ENCODE measurements around the gene PRKCE.

The PRKCE gene

DNA sequence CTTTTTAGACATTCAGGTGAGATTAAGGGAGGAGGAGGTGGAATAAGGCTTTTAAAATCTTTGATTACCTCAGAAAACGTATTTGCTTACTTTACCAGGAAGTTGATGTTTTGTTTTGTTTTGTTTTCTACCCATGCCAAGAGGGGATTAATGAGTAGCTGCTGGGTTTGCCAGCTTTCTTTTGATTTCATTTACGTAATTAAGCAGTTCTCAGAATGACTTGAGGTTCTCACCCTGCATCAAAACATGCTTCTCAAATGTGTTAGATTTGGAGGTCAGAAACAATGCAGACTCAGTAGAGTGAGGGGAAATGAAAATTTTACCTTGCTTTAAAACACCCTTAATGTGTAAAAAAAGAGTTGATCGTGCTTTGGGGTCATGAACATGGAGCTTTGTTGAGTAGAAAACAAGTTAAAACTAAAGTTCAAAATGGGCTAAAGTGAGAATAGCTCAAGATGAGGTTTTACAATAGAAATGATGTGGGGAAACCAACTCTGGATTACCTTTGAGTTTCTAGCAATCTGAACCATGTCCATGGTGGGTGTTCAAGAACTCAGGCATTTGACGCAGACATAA lies 428.6 kb downstream of the PRKCE start:
- DNase-seq (ENCODE audit: low spot score), result no peak

DNA sequence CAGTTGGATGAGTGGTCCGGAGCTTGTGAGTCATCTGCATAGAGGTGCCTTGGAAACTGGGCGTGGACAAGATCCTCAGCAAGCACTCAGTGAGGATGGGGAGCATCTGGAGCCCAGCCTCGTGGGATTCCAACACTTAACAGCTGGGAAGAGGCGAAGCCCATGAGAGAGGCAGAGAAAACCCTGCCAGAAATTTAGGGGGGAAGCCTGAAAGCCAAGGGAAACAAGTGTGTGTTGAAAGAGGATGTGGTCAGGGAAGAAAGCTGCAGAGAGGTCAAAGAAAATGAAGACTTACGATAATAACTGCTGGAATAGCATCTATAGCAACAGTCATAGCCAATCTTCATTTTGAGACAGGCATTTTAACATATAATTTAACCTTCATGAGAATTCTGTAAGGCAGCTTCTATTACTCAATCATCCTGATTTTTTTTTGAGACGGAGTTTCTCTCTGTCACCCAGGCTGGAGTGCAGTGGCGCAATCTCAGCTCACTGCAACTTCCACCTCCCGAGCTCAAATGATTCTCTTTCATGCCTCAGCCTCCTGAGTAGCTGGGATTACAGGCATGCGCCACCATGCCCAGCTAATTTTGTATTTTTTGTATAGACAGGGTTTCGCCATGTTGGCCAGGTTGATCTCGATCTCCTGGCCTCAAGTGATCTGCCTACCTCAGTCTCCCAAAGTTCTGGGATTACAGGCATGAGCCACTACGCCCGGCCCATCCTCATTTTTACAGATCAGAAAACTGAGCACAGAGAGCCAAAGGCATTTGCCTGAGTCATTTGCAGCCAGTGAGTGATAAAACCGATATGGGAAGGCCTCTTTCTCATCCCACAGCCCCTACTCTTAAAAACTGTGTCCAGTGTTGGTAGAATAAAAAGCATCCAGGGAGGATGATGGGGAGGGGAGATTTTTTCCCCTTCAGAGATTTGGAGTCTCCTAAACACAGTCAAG lies 431.3 kb downstream of the PRKCE start:
- DNase-seq (ENCODE audit: low spot score), result no peak

DNA sequence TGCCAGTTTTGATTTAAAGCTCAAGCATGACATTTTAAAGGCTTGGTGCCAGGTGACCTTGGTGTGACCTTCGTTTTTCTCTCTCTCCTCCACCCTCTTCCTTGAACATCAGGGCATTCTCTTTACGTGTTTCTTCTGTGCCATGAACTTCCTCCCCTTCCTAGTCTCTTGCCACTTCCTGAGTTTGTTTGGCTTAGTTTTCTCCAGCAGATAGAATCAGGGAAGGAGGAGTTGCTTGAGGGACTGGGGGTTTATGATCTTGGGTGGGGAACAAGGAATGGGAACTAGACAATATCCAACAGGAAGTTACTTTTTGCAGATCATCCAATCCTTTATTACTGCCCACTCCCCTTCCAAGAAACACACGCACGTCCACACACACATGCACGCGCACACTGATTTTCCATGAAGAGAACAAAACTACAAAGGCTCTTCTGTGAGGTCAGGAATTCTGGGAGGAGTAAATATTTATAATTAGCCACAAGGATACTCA lies 435.1 kb downstream of the PRKCE start:
- DNase-seq (ENCODE audit: low spot score), result no peak

DNA sequence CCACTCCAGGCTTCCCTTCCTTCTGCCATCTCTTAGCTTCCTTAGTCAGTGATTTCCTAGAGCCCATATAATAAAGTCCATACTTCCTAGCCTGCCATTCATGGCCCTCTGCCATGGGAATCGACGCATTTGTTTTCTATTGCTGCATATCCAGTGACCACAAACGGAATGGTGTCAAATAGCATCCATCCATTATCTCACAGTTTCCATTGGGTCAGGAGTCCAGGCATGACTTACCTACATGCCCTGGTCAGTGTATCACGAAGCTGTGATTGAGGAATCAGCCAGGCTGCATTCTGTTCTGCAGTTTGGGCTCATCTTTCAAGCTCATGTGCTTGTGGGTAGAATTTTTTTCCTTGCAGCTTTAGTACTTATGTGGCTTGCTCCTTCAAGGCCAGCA lies 436.0 kb downstream of the PRKCE start:
- DNase-seq (ENCODE audit: low spot score), result no peak

DNA sequence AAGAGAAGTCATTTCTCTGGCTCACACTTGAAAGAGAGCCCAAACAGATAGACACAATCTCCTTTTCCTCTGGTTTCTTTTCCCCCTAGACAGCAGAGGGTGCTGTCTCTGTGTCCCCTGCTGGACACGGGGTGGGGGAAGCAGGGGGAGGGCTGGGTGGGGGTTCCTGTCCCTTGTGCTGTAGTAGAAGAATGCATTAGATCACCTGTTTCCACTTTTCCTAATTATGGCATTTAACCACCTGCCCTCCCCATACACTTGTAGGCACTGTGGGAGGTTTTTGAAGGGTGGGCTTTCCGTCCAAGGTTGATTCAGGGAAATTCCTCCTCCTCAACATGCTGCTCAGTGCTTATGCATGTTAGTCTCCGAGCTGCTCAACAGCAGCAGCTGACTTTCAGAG lies 439.5 kb downstream of the PRKCE start:
- DNase-seq (ENCODE audit: low spot score), result no peak

DNA sequence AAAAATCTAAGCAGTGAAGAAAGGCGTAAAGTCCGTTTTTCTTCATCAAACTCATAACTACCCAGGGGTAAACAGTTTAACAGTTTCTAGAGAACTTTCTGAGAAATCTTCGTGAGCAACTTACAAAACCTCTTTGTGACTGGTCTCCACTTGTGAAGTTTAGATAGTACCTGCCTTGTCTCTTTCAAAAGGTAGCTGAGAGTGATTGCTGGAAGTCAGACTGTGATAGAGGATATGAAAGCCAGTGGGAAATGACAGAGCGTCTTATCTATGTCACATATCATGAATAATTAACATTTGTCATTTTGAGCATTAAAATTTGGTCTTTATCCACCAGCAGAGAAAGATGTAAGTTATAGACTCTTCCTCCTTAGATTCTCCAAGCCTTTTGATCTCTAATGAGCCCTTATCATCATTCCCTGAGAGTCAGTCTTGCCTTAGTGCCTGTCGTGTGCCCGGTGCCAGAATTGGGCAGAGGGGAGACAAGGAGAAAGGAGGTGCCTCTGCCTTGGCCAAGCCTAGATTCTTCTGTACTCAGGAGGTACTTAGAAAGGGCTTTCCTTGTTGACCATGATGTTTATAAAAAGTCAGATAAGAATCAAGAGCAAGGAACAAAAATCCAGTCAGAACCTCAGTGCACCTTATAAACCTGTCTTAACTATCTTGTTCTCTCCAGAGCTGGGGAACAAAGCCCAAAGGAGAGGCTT lies 440.6 kb downstream of the PRKCE start:
- no peak for DNase-seq (ENCODE audit: low spot score)

DNA sequence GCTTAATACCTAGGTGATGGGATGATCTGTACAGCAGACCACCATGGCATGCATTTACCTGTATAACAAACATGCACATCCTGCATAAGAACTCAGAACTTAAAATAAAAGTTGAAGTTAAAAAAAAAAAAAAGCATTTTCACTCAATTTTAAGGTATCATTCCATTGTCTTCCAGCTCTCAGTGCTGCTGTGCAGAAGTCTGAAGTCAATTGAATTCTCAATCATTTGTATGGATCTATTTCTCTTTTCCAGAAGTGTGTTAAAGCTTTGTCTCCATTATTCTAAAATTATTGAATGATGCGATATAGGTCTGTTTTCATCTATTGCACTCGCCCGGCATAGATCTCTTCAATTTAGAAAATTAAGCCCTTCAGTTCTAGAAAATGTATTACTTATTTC lies 443.2 kb downstream of the PRKCE start:
- DNase-seq (ENCODE audit: low spot score), result no peak

DNA sequence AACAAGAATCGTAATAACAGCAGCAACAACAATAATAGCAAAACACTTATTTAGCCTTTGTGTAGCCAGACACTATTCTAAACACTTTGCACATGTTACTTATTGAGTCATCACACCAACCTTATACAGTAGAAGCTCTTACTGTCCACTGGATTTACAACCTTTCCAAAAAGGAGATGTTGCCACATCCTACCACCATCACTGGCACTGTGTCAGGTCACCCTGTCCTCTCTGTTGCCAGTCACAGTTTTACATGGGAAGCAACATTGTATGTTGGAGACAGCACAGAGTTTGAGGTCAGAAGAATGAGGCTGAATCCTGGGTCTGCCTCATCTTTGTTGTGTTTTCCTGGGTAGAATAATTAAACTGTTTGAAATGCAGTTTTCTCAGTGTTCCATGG lies 444.4 kb downstream of the PRKCE start:
- DNase-seq (ENCODE audit: low spot score), result no peak

DNA sequence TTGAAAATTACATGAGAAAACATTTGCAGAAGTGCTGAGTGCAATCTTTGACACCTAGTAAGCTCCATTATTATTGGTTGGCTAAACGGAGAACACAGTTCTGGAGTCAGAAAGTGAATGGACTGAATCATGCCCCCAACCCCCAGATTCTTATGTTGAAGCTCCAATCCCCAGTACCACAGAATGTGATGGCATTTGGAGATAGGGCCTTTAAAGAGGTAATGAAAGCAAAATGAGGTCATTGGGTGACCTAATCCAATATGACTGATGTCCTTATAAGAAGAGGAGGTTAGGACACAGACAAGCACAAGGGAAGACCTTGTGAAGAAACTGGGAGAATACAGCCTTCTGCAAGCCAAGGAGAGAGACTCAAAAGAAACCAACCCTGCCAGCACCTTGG lies 444.8 kb downstream of the PRKCE start:
- no peak for DNase-seq (ENCODE audit: low spot score)

DNA sequence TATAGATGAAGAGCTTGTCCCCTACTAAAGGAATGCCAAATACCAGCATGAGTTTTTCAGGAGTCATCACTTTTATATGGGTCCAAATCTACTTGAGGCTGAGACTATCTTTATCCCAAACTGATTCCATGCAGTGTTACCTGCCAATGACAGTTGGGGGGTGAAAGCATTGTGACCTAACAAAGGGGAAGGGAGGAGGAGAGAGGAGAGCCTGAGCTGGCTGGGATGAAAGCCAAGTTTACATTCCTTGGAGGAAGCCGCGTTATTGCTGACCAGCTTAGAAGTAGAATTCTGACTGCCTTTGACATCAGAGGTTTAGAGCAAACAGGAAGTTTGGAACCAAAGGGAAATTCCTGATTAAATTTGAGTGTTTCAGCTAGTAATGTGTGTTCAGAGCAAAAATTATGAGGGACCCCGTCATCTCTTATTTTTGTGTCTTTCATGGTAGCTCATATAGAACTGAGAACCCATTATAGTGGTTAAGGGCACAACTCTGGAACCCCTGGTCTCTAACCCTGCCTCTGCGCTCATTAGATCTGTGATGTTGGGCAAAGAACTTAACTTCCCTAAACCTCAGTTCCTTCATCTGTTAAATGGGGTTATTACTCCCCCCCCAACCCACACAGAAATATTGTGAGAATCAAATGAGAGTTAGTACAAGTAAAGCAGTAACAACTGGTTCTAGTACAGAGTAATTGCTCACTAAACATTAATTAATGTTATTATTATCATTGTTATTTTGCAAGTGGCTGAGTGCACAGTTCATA lies 446.4 kb downstream of the PRKCE start:
- no peak for DNase-seq (ENCODE audit: low spot score)

DNA sequence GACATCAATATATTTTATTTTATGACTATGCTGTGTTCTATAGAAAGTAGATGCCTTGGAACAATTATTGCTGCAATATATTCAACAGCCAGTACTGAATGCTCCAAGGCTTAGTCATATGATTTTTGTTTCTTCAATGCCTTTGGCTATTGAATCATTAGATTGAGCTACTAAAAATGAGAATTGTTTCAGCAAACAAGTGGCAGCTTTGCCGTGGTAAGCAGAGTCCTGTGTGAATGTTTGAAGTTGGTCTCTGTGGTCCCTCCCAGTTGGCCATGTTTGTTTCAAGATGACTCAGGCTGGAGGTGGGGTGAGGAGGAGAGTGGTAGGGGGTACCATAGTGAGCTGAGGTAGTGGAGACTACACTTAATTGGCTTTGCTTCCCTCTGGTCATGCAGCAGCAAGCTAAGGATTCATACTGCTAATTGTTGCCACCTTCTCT lies 447.2 kb downstream of the PRKCE start:
- no peak for DNase-seq (ENCODE audit: low spot score)

DNA sequence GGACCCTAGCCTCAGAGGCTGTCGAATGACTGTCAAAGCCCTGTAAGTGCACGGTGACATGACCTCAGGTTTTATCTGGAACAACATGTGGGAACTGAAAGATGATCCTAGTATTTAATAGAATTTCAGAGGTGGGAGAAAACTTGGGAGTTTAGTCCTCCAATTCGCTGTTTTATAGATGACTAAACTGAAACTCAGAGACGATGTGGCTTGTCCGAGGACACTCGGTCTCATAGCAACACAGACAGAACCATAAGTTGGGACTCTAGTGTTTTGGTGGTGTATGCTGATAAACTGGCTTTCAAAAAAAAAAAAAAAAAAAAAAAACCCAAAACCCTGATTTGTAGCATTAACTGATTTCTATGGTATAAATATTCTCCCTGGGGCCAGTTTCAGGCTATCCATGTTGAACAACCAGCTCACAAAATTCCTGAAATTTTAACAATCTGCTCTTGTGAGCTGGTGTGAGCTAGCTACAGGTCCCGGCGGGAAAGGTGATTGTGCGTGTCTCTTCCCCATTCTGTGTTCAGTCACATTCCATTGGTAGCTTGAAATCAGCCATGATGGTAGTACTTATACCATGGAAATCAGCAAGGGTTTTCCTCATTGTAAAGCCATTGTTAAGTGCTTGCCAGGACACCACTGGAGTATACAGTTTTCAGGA lies 450.2 kb downstream of the PRKCE start:
- no peak for DNase-seq (ENCODE audit: low spot score)

DNA sequence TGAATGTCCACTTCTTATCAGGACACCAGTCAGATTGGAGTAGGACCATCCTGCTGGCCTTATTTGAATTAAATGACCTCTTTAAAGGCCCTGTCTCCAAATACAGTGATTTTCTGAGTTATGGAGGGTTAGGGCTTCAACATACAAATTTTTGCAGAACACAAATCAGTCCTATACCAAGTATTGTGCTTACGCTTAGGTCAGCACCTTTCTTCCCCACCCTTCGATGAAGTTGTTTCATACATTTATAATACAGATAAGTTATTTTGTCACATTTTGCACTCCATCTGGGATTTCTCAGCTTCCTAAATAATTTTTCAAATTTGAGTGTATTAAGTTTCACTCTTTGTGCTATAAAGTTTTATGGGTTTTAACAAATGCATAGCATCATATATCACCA lies 455.2 kb downstream of the PRKCE start:
- no peak for DNase-seq (ENCODE audit: low spot score)

DNA sequence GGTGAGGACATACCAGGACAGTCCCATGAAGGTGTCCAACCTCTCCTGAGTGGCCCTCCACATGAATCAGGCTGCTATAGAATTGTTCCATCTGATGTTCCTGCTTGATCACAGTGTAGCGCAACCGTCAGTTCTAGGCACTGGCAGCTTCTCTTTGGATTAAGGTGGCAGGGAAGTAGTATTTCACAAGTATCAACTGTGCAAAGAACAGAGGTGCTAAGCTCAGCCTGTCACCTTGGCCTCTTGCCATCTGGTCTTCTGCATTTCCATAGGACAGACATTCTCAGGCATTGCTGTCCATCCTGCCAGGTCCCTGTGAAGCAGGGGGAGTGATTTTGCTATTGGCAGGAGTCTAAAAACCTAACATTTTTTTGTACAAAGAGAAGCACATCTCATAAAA lies 463.5 kb downstream of the PRKCE start:
- DNase-seq (ENCODE audit: low spot score), result no peak

DNA sequence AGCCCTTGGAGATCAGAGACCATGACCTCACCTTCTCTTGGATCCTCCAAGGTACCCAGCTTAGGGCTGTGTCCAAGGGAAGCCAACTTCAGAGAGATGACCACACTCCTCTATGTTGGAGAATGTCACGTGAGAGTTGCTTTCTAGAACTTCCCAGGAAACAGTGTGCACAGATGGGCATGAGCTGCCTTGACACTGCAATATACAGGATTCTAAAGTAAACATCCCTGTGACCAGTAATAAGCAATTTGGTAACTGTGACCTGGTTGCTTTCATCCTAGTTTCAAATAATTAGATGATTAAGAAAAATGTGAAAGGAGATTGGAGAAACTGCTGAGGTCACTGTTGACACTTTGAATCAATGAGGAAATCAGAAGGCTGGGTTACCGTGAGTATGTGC lies 464.7 kb downstream of the PRKCE start:
- DNase-seq (ENCODE audit: low spot score), result no peak

DNA sequence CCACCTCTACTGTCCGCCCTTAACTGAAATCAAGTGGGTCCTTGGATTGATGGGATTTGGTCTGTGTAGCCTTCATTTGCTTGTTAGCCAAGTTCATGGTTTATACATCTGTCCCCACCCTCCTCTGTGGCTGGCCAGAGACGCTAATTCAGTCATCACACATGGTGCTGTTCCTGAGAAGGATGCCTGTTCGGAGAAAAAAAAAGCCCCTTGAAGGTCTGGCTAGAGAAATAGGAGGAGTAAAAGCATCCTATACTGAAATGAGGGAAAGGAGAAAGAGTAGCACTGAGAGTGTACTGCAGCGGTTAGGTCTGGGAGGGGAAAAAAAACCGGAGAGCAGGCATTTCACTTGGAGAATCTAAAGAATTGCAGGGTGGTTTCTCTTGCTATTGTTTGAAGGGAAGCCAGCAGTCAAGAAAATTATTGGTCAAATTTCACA lies 465.1 kb downstream of the PRKCE start:
- DNase-seq (ENCODE audit: low spot score), result no peak

DNA sequence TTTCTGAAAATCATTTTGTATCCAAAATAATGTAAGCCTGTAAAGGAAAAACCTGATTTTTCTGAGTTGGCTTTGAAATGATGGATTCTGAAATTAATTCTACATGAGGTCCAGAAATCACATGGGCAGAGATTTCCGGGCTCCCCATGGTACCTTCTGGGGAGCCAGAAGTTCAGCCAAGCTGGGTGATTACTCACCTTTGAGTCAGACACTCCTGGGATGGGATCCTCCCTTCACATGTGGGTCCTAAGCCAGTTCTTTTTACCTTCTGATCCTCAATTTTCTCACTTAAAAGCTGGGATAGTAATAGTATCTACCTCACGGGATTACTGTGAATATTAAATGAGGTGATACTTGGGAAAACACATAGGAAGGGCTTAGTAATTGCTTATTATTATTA lies 465.9 kb downstream of the PRKCE start:
- no peak for DNase-seq (ENCODE audit: low spot score)

DNA sequence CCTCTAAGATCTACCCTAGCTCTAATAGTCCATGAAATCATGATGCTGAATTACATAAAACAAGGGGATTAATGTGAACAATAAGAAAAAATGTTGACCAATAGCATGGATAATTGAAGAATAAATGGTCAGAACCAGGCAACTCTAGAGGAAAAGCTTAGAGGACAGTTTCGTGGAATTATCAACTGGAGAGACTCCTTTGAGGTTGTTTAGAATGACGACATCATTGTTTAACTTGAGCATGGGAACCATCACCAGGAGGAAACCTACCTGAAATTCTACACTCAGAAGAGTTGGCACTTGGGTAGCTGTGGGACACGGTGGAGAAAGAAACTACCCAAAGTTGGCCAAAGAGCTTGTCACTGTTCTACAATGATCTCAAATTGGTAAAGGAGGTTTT lies 466.5 kb downstream of the PRKCE start:
- DNase-seq (ENCODE audit: low spot score), result no peak

DNA sequence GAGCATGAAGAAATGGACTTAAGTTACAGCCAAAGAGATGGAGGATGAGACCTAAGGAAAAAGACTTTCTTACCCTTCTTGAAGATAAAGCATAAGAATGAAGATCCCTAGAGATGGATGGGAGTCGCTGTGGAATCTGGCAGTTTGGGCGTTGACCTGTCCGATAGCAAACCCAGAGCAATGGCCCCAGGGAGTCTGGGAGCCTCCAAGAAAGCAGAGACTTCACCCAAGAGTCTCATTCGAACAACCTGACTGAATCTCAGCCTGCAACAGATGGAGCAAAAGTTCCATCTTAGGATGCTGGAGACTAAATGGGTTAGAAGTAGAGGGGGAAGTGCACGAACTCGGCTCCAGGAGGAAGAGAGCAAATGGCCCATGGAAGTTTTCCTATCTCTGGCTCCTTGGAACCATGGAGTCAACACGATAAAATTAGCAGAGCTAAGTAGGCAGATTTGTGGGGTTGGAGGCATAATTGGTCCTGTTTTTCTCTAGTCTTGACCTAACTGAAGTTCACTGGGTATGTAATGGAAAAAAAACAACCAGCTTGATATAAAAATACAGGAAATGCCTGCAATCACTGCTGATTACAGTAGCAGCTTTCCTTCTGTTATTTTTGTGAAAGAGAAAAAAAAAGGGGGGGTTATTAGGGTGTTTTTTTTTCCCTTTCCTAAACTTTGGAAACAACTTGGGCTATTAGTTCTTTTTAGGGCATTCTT lies 467.3 kb downstream of the PRKCE start:
- no peak for DNase-seq (ENCODE audit: low spot score)

DNA sequence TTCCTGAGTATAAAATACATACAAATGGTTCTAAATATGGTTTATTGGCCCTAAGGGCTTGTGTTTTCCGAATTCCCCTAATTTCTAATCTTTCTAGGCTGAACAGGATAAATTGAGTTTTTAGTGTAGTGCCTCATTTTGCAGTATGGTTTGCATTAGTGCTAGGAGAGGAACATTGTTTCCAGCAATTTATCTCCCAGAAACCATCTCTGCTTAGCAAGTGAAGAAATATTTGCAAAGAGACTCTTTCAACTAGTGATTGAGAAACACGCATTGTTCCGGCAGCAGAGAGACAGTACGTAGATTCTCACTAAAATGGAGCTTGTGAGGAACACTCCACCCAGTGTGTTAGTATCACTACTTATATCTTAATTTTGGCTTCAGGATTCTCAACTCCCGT lies 468.0 kb downstream of the PRKCE start:
- DNase-seq (ENCODE audit: low spot score), result no peak

All from germinal center (tissue), 1 donor.